HTR-8/SVneo (cell line): ENCODE data around the gene NIP7.

Experiments
- DNase-seq: peaks from one replicate; pipeline ENCODE4 v3.0.0; 2011; ENCODE audit warnings: low spot score, mixed read lengths; ENCODE audit not compliant: insufficient read length
- FAIRE-seq: peaks from 2 replicates; lab custom pipeline; 2011; peaks lifted over from hg19 to GRCh38; lab: Jason Lieb, UNC

NIP7 gene

DNA sequence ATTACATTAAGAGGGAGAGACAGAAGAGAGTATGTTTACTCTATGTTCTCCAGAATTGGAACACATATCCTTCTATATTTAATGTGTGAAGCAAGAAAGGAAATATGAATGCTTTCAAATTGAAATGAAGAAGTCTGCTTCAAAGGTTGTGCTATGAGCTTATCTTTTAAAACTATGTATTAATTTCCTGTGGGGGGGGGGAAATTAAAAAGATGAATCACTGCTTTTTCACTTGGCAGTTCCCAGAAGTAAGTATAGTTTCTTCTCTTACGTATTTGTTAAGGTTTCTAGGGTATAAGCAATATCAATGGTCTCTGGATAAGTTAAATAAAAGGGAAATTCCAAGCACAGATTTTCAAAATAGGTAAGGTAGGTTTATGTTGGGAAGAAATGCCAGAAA lies 39.2 kb downstream of the NIP7 start:
- DNase-seq, result no peak
- no peak for FAIRE-seq

GRCh38 chr16:69381231-69381630 lies 41.7 kb downstream of the NIP7 start:
- no peak for DNase-seq
- FAIRE-seq, result no peak

GRCh38 chr16:69382421-69382820 lies 42.8 kb downstream of the NIP7 start:
- no peak for FAIRE-seq
- no peak for DNase-seq

DNA sequence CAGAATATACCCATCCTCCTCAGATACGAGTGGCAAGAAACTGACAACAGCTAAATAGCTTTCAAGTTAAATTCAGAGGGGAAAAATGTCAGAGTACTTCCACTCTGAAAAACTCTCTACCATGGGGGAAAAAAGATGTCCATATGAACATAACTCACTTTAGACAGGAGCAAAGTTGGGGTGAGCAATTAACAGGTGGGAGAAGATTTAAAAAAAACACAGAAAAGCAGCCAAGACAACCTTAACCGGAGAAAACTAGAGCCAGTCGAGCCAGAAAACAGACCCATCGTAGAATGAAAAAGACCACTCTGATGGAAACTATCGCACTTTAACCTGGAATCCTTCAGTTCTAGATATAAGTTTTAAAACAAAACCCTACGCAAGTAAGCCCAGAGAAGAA lies 45.4 kb downstream of the NIP7 start:
- no peak for DNase-seq
- FAIRE-seq, result no peak

DNA sequence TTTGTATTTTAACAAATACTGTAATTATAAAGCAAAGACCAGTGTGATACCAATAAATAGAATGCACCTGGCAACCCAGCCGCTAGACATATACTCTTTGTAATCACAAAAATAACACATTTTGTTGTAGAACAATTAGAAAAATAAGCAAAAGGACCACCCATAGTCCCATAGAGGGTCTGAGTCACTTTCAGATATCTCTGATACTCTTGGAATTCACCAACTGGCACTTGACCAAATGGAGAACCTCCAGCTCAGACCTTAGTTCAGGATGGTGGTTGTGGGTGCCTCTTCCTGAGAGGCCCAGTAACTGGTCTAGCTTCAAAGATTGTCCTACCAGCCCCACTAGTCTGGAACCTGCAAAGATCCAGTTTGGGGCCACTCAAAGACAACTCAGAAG lies 47.0 kb downstream of the NIP7 start:
- FAIRE-seq, result no peak

More for the DNA sequence above, 47.0 kb downstream of the NIP7 start:
- DNase-seq, result no peak
